OCI-LY7 (cell line): ENCODE data around the gene N4BP2. TPM values are rescaled to one million over a fixed set of nuclear protein-coding genes. Genes with fewer than 3 reads are reported as not detected.

Source experiments
- BruUV-seq: library from RNA; stranded (reverse); fragments of 400-500 nt; replicated peaks from 2 replicates; lab custom pipeline; 2021; lab: Mats Ljungman, UMichigan
- CTCF ChIA-PET: fragments of 300-600 bp; sonication (Branson Sonifier 250); formaldehyde crosslinking; loops from one replicate; lab custom pipeline; 2022; ENCODE audit warnings: antibody characterized with exemption; ENCODE audit not compliant: unreplicated experiment; lab: Charles Lee
- POLR2A ChIA-PET: fragments of 300-600 bp; sonication (Branson Sonifier 250); formaldehyde crosslinking; loops from one replicate; lab custom pipeline; 2022; ENCODE audit warnings: antibody characterized with exemption; lab: Charles Lee
- DNase-seq: peaks from one replicate; pipeline ENCODE4 v3.0.0-alpha.2; 2015; ENCODE audit warnings: low spot score
- H2AFZ ChIP-seq: fragments of 200-600 bp; sonication (generic), shearing (Covaris generic); 2 replicates; pipeline ENCODE4 v1.6.1; 2014; ENCODE audit warnings: mild to moderate bottlenecking, antibody characterized with exemption, low read length, moderate library complexity
- H3K27ac ChIP-seq: fragments of 200-600 bp; sonication (generic); 2 replicates; pipeline ENCODE4 v1.5.1; 2014; ENCODE audit warnings: mixed run types, low read depth, mild to moderate bottlenecking, moderate library complexity, low read length, inconsistent platforms; ENCODE audit not compliant: poor library complexity, severe bottlenecking
- H3K36me3 ChIP-seq: fragments of 200-600 bp; sonication (generic); 2 replicates; pipeline ENCODE4 v1.6.1; 2014; ENCODE audit warnings: mild to moderate bottlenecking, antibody characterized with exemption, low read length, moderate library complexity, mixed read lengths; ENCODE audit not compliant: insufficient read depth
- H3K4me1 ChIP-seq: fragments of 200-600 bp; sonication (generic); 2 replicates; pipeline ENCODE4 v1.5.1; 2014; ENCODE audit warnings: mild to moderate bottlenecking, low read length; ENCODE audit not compliant: insufficient read depth, poor library complexity, severe bottlenecking
- H3K4me2 ChIP-seq: fragments of 200-600 bp; sonication (generic); 2 replicates; pipeline ENCODE4 v1.6.1; 2014; ENCODE audit warnings: mild to moderate bottlenecking, low read length
- H3K4me3 ChIP-seq: fragments of 200-600 bp; sonication (generic); 2 replicates; pipeline ENCODE4 v1.5.1; 2014; ENCODE audit warnings: mild to moderate bottlenecking, low read depth, low read length; ENCODE audit not compliant: poor library complexity, severe bottlenecking
- H3K79me2 ChIP-seq: fragments of 200-600 bp; sonication (generic); 2 replicates; pipeline ENCODE4 v1.6.1; 2016; ENCODE audit warnings: low read depth, mild to moderate bottlenecking, low read length, moderate library complexity, mixed read lengths; ENCODE audit not compliant: insufficient read depth
- H3K9me2 ChIP-seq: fragments of 200-600 bp; sonication (generic); 2 replicates; pipeline ENCODE4 v1.6.1; 2016; ENCODE audit warnings: mild to moderate bottlenecking, low read length, mixed read lengths; ENCODE audit not compliant: insufficient read depth
- H3K9me3 ChIP-seq: fragments of 200-600 bp; sonication (generic); 2 replicates; pipeline ENCODE4 v1.6.1; 2014; ENCODE audit warnings: mild to moderate bottlenecking, mixed run types, low read length, mixed read lengths
- H4K20me1 ChIP-seq: fragments of 200-600 bp; sonication (generic); 2 replicates; pipeline ENCODE4 v1.6.1; 2014; ENCODE audit warnings: mild to moderate bottlenecking, antibody characterized with exemption, low read length, moderate library complexity, mixed read lengths; ENCODE audit not compliant: insufficient read depth
- EZH2phosphoT487 ChIP-seq: fragments of 200-600 bp; sonication (generic); IDR thresholded peaks from 2 replicates; pipeline ENCODE4 v1.6.1; 2018; ENCODE audit warnings: low read depth, borderline replicate concordance, mild to moderate bottlenecking, mixed run types, antibody characterized with exemption, low read length, moderate library complexity, mixed read lengths
- intact Hi-C: fragments of 100-400 bp; cut with micrococcal nuclease; formaldehyde crosslinking; loops from one replicate; pipeline ENCODE4 v1.10.0; 2022; ENCODE audit not compliant: unreplicated experiment
- total RNA-seq, 2 experiments: library from RNA; depleted of rRNA in 1 of 2; stranded (reverse); fragments of >200 nt in 1 of 2; shearing (Covaris generic) in 1 of 2; gene quantifications; 2 replicates each; pipeline ENCODE4 v1.2.3, GENCODE V29; 2014 to 2022
- TF ChIP-seq, protein P1 (sequence below): fragments of 200-600 bp; sonication (generic); conservative IDR thresholded peaks from 2 replicates; pipeline ENCODE4 v1.5.1; 2014; ENCODE audit warnings: mild to moderate bottlenecking, antibody characterized with exemption, low read length, moderate library complexity, mixed read lengths

Gene N4BP2
- total RNA-seq, 2 experiments from 2014 or later, result 11.4 to 17.8 TPM

DNA sequence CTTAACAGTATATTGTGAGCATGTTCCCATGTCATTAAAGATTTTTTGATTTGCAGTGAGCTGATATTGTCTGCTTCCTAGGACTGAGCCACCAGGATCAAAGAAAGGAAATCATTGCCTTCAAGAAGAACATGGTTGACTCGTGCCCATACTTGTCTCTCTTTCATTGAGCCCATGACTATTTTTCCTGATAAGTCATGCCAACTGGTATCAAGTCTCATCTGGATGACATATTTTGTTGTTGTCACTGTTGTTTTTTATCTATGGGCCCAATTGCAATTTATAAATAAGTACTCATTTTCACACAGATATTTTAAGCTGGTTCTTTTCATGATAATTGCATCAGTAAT, 130.0 kb downstream of the N4BP2 start:
- H3K4me2 ChIP-seq, result peak overlapping the region; percentile 87
- intact Hi-C loops, result no loop called here

DNA sequence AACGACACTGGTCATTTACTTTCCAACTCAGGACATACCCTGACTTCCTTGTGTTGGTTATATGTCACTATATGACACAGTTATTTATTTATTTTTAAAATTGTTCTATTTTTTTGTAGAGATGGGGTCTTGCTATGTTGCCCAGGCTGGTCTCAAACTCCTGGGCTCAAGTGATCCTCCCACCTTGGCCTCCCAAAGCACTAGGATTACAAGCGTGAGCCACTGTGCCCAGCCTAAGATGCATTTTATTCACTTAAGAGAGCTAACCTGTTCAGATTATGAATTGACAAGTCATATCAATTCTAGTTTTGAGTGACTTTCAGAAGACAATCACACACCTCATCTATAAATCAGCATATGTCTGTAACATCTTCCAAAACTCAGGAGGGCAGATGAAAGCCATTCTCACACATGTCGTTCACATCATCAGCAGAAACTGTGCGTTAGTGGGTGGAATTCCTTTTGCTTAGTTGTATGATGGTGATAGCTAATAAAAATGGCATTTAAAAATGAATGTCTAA, 130.8 kb downstream of the N4BP2 start:
- no peak for DNase-seq
- CTCF ChIA-PET, result no interaction called here
- peak overlapping the region; percentile 94 for H3K27ac ChIP-seq

More for the DNA sequence above, 130.0 kb downstream of the N4BP2 start:
- DNase-seq, result no peak
- H3K4me1 ChIP-seq, result peaks cover 96% of the 10 kb centered on the region
- POLR2A ChIA-PET, result interaction anchor here (0.7 to 17.3 kb wide), 12 partner anchors 9 to 1145 kb away, joined by 3 to 212 read pairs (median 5); partner anchors contain the start of gene RHOH
- H3K36me3 ChIP-seq, result no peaks in the 10 kb centered on the region
- H3K9me2 ChIP-seq, result no peaks in the 10 kb centered on the region
- no peaks in the 10 kb centered on the region for H3K9me3 ChIP-seq
- peak overlapping the region; percentile 10; the same call in 1 of the 2 replicates for H2AFZ ChIP-seq
- H3K4me3 ChIP-seq, result peak overlapping the region; percentile 51
- H4K20me1 ChIP-seq, result no peaks in the 10 kb centered on the region
- CTCF ChIA-PET, result interaction anchor here (0.9 kb wide), 1 partner anchor 8 kb away, joined by 3 read pairs; no protein-coding TSS in a partner anchor
- no peak for TF ChIP-seq EZH2phosphoT487
- TF ChIP-seq, protein P1, sequence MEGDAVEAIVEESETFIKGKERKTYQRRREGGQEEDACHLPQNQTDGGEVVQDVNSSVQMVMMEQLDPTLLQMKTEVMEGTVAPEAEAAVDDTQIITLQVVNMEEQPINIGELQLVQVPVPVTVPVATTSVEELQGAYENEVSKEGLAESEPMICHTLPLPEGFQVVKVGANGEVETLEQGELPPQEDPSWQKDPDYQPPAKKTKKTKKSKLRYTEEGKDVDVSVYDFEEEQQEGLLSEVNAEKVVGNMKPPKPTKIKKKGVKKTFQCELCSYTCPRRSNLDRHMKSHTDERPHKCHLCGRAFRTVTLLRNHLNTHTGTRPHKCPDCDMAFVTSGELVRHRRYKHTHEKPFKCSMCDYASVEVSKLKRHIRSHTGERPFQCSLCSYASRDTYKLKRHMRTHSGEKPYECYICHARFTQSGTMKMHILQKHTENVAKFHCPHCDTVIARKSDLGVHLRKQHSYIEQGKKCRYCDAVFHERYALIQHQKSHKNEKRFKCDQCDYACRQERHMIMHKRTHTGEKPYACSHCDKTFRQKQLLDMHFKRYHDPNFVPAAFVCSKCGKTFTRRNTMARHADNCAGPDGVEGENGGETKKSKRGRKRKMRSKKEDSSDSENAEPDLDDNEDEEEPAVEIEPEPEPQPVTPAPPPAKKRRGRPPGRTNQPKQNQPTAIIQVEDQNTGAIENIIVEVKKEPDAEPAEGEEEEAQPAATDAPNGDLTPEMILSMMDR, result no peak
- BruUV-seq, result TSS peak; percentile 40
- H3K79me2 ChIP-seq, result peaks cover 19% of the 10 kb centered on the region; the same call in 1 of the 2 replicates
- H3K27ac ChIP-seq, result peak overlapping the region; percentile 94

More for the DNA sequence above, 130.8 kb downstream of the N4BP2 start:
- no peaks in the 10 kb centered on the region for H3K36me3 ChIP-seq
- peaks cover 28% of the 10 kb centered on the region for H3K79me2 ChIP-seq
- H3K4me3 ChIP-seq, result no peak overlapping the region
- H2AFZ ChIP-seq, result peak overlapping the region; percentile 21; the same call in 1 of the 2 replicates
- POLR2A ChIA-PET, result interaction anchor here (0.7 to 17.3 kb wide), 10 partner anchors 9 to 1146 kb away, joined by 3 to 212 read pairs (median 6); partner anchors contain the start of gene RHOH
- no peaks in the 10 kb centered on the region for H4K20me1 ChIP-seq
- no peaks in the 10 kb centered on the region for H3K9me3 ChIP-seq
- peaks cover 96% of the 10 kb centered on the region for H3K4me1 ChIP-seq
- BruUV-seq, result no TSS peak
- no peak for TF ChIP-seq EZH2phosphoT487
- TF ChIP-seq, protein P1, result no peak
- H3K4me2 ChIP-seq, result peak overlapping the region; percentile 87
- intact Hi-C loops, result no loop called here
- H3K9me2 ChIP-seq, result no peaks in the 10 kb centered on the region
